Activated CD8-positive, alpha-beta memory T cell treated with anti-CD3 and anti-CD28 coated beads, Interleukin-2, amount 50 U/mL, for 1 hour (primary cell): ENCODE results near the gene TREML1.
"Not testable (repeated sequence)": the region's sequence is repeated elsewhere in the genome, so short reads cannot be mapped to it uniquely, and the experiment has no call there.

Experiments
- DNase-seq: peaks from one replicate; pipeline ENCODE4 v3.0.0-alpha.2; 2020; ENCODE audit errors: extremely low read depth

Gene TREML1

DNA sequence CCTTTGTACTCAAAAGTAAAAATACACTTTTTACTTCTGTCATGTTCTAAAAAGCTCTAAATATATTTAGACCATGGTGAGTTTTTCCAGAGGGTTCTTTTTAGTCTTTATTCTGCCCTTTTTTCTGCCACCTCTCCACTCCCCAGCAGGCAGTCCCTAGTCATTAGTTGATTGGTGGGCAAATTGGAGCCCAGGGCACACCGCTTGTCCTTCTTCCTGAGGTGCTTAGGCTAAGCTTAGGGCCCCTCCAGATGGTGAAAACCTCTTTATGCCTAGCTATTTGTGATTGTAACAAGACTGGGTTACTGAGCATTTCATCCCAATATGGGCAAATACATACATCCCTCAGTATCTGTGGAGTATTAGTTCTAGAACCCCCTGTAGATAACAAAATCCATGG is 6.2 kb downstream of the TREML1 start:
- no peak for DNase-seq

- DNase-seq = no peak
Observed at GRCh38 chr6:41136911-41137310, 17.2 kb downstream of the TREML1 start.

GRCh38 chr6:41135062-41135832 is 18.9 kb downstream of the TREML1 start:
- no peak for DNase-seq

- no peak for DNase-seq
Observed at GRCh38 chr6:41132254-41132653, 21.9 kb downstream of the TREML1 start.

GRCh38 chr6:41125282-41125681 is 28.9 kb downstream of the TREML1 start:
- DNase-seq = no peak

GRCh38 chr6:41122918-41123317 is 31.2 kb downstream of the TREML1 start:
- DNase-seq = no peak

- DNase-seq = no peak
Observed at GRCh38 chr6:41122373-41122772, 31.8 kb downstream of the TREML1 start.

DNA sequence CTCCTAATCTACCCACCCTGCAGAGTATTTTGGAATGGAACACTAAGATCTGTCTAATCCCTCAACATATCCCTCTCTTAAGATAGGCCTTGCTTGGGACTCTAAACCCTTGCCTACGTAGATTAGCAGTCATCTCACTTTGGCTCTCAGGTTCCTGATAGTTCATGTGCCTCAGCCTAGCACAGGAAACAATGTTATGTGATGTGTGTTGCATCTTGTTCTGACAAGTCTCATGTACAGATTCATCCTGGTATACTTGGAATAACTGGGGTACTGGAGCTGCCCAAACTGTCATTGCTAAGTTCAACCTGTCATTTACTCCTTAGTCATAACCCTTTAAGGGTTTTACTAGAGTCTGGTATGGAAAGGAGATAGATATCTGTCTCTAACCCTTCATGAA is 34.1 kb downstream of the TREML1 start:
- no peak for DNase-seq

GRCh38 chr6:41119508-41119907 is 34.6 kb downstream of the TREML1 start:
- DNase-seq = no peak

GRCh38 chr6:41115027-41115426 is 39.1 kb downstream of the TREML1 start:
- not testable (repeated sequence) for DNase-seq

- DNase-seq = no peak
Observed at GRCh38 chr6:41111017-41111416, 43.1 kb downstream of the TREML1 start.

DNA sequence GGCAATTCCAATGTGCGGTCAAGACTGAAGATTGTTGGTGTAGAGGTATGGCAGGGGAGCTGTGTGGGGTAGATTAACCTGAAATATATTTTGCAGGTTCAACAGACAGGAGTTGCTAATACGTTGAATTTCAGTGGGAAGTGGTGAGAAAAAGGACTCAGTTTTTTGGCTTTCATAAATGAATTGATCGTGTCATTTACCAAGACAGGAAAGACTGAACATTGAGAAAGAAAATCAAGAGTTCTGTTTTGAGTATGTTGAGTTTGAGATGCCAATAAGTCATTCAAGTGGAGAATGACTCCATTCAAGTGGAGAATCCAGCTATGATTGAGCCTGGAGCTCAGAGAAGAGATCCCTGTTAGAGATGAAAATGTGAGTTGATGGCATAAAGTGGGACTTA is 50.3 kb downstream of the TREML1 start:
- no peak for DNase-seq

GRCh38 chr6:41100871-41101287 is 53.3 kb downstream of the TREML1 start:
- no peak for DNase-seq
